Lower leg skin (tissue), 4 donors: ENCODE results near the gene CMTM5. TPM values are rescaled to one million over a fixed set of nuclear protein-coding genes. Genes with fewer than 3 reads are reported as not detected.
"Not testable (repeated sequence)": the region's sequence is repeated elsewhere in the genome, so short reads cannot be mapped to it uniquely, and the experiment has no call there.

Experiments
- DNase-seq, 2 donors: peaks; one replicate each; pipeline ENCODE4 v3.0.0-alpha.2; 2019; ENCODE audit warnings: low spot score in 2 of 2
- H3K4me3 ChIP-seq: fragments of 200-600 bp; sonication (generic); 2 replicates; pipeline ENCODE4 v1.5.1; 2017; ENCODE audit warnings: mild to moderate bottlenecking, low read depth; ENCODE audit not compliant: poor library complexity, severe bottlenecking
- CTCF ChIP-seq, 3 donors: fragments of 450-650 bp; IDR thresholded peaks; one replicate each; pipeline ENCODE4 v1.5.1; 2016; ENCODE audit warnings: antibody characterized with exemption in 3 of 3, mild to moderate bottlenecking in 3 of 3, moderate library complexity in 2 of 3
- POLR2A ChIP-seq, 2 donors: fragments of 450-650 bp; IDR thresholded peaks; one replicate each; pipeline ENCODE4 v1.6.1; 2016 to 2017; ENCODE audit warnings: antibody characterized with exemption in 2 of 2, mild to moderate bottlenecking in 1 of 2, moderate library complexity in 1 of 2
- WGBS, 2 donors: methylation state at CpG; one replicate each; pipeline ENCODE4 v1.1.5; 2018; 5-methylcytosine and 5-hydroxymethylcytosine counted together
- intact Hi-C: fragments of 100-400 bp; cut with DNase I; formaldehyde crosslinking; loops from one replicate; pipeline ENCODE4 v1.15.0; 2023; ENCODE audit warnings: low total_unique reads
- total RNA-seq, 4 donors: library from RNA; depleted of rRNA; stranded (reverse); fragments of >200 nt; gene quantifications; one replicate each; pipeline ENCODE4 v1.1.0, GENCODE V29; 2016

The CMTM5 gene
- total RNA-seq, 4 donors from 2014 or later: 0.38 to 0.58 TPM; not detected in 2

- 92 to 93% methylated on average over 10 of the region's 10 CpGs for WGBS, 2 donors
- intact Hi-C loops: no loop called here
- TF ChIP-seq POLR2A (IDR thresholded peaks at IDR 0.05): no peak
- TF ChIP-seq CTCF (IDR thresholded peaks at IDR 0.05): no peak
- DNase-seq: no peak
- no peak overlapping the region for H3K4me3 ChIP-seq
Measured at GRCh38 chr14:23396126-23396525, 19.3 kb downstream of the CMTM5 start.

GRCh38 chr14:23396781-23397407, 20.0 kb downstream of the CMTM5 start:
- no peak overlapping the region for H3K4me3 ChIP-seq
- intact Hi-C loops: no loop called here
- DNase-seq: no peak
- TF ChIP-seq CTCF (IDR thresholded peaks at IDR 0.05) (no peak), POLR2A (IDR thresholded peaks at IDR 0.05) (no peak)
- WGBS, 2 donors: 92 to 96% methylated on average over 6 to 10 of the region's 10 CpGs

- no peak overlapping the region for H3K4me3 ChIP-seq
- DNase-seq: no peak
- WGBS, 2 donors: 86 to 94% methylated on average over 4 of the region's 4 CpGs
Measured at GRCh38 chr14:23398348-23398747, 21.5 kb downstream of the CMTM5 start.

GRCh38 chr14:23399136-23399535, 22.3 kb downstream of the CMTM5 start:
- no peak for TF ChIP-seq CTCF (IDR thresholded peaks at IDR 0.05)
- TF ChIP-seq POLR2A (IDR thresholded peaks at IDR 0.05): no peak
- no peak for DNase-seq
- intact Hi-C loops: no loop called here
- 87 to 93% methylated on average over 3 of the region's 3 CpGs for WGBS, 2 donors
- H3K4me3 ChIP-seq: no peak overlapping the region

More at GRCh38 chr14:23398348-23398747, 21.5 kb downstream of the CMTM5 start:
- no peak for TF ChIP-seq CTCF (IDR thresholded peaks at IDR 0.05)
- no peak for TF ChIP-seq POLR2A (IDR thresholded peaks at IDR 0.05)
- intact Hi-C loops: no loop called here

GRCh38 chr14:23399591-23399990, 22.7 kb downstream of the CMTM5 start:
- 85 to 91% methylated on average over 6 of the region's 6 CpGs for WGBS, 2 donors
- TF ChIP-seq CTCF (IDR thresholded peaks at IDR 0.05): no peak
- no peak for TF ChIP-seq POLR2A (IDR thresholded peaks at IDR 0.05)
- H3K4me3 ChIP-seq: no peak overlapping the region
- intact Hi-C loops: no loop called here
- DNase-seq: no peak

- DNase-seq, intact Hi-C loops, H3K4me3 ChIP-seq: not testable (repeated sequence)
- 87 to 92% methylated on average over 16 of the region's 16 CpGs for WGBS, 2 donors
Measured at GRCh38 chr14:23400496-23401149, 23.8 kb downstream of the CMTM5 start.
